Heart left ventricle (tissue), 13 donors: ENCODE results near the gene TRAK1.

Experiments
- POLR2A ChIP-seq, 2 donors: fragments of 450-650 bp; IDR thresholded peaks; one replicate each; pipeline ENCODE4 v1.6.1; 2017; ENCODE audit warnings: antibody characterized with exemption in 2 of 2, mild to moderate bottlenecking in 2 of 2, moderate library complexity in 2 of 2
- TF ChIP-seq, protein P1 (sequence below), 12 donors: fragments of 200-600 bp; sonication (generic) in 4 of 12; IDR thresholded peaks; one replicate each; pipeline versions ENCODE4 v1.5.0 to v1.8.0; 2018 to 2022; ENCODE audit warnings: antibody characterized with exemption in 12 of 12, mild to moderate bottlenecking in 5 of 12
- donor health status: ischemic (EF 13 %, LVEDD 7.1; RV severe dilation, severe dysfunction).
- donor health status: DM: no; HTN: yes; CAD: no.
- donor health status: DM: no; HTN: no; CAD: no.
- donor health status: ischemic (EF 25% LVEDD 6.9; RV normal size, moderate dysfunction).
- donor health status: ischemic (EF 25% LVEDD 5.7; RV mildly dilated, moderate dysfunction).
- donor health status: ischemic (EF 35%, LVEDD 5.7; RV mildly dilated, moderate dysfunction).
- donor health status: nonischemic (EF 11% LVEDD 7.7; RV severe dilation, severe dysfunction).
- donor health status: DM: yes; HTN: yes; CAD: no.
- donor health status: PGD.
- donor health status: ischemic (EF 29% LVEDD 5.4; RV normal size, mild dysfunction).
- donor health status: nonischemic (EF 23%, LVEDD 6.1; RV moderate dilation, normal function).

DNA sequence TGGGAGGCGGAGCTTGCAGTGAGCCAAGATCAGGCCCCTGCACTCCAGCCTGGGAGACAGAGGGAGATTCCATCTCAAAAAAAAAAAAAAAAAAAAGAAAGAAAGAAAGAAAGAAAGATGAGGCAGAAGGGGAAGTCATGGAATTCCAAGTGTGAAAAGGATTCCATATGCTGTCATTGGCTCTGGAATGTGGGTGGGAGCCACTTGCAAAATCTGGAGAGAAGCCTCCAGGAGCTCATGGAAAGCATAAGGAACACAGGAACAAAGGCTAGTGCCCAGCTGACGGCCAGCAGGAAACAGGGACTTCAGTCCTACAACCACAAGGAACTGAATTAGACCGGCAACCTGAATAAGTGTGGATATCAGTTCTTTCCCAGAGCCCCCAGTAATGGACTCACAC, 12.5 kb upstream of the TRAK1 start:
- TF ChIP-seq, protein P1, sequence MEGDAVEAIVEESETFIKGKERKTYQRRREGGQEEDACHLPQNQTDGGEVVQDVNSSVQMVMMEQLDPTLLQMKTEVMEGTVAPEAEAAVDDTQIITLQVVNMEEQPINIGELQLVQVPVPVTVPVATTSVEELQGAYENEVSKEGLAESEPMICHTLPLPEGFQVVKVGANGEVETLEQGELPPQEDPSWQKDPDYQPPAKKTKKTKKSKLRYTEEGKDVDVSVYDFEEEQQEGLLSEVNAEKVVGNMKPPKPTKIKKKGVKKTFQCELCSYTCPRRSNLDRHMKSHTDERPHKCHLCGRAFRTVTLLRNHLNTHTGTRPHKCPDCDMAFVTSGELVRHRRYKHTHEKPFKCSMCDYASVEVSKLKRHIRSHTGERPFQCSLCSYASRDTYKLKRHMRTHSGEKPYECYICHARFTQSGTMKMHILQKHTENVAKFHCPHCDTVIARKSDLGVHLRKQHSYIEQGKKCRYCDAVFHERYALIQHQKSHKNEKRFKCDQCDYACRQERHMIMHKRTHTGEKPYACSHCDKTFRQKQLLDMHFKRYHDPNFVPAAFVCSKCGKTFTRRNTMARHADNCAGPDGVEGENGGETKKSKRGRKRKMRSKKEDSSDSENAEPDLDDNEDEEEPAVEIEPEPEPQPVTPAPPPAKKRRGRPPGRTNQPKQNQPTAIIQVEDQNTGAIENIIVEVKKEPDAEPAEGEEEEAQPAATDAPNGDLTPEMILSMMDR (IDR thresholded peaks at IDR 0.05), result no peak
- TF ChIP-seq POLR2A (IDR thresholded peaks at IDR 0.05), result no peak
